ENCODE results near the gene MAX. TPM values are rescaled to one million over a fixed set of nuclear protein-coding genes. Genes with fewer than 3 reads are reported as not detected.
A peak's percentile ranks its signal among the peaks of the same experiment; 100 is the strongest.

Gene MAX
- total and polyA plus RNA-seq, 9 of the 15 experiments (the other 6 are each of a cell fraction or from before 2014, with no cell fraction given): 15.4 to 96.5 (median 51.6) TPM

DNA sequence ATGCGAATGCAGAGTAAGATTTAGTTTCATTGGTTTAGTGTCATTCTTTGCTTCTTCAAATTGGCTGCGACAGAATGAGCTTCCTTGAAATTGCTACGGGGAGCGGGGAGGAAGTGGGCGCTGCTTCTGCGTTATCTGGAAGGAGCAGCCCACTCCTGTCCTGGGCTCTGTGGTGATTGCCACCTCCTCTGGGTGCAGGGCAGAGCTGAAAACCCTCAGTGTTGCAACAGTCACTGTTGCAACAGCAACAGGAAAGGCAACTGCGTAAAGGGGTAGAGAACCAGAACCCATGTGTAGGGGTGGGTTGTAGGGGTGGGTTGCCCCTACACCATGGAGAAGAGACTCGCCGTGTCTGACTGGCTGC is 57.7 kb downstream of the MAX start (continued):
- TF ChIP-seq FOXA1 (IDR thresholded peaks at IDR 0.05; ENCODE audit: borderline replicate concordance): no peak
- peak; percentile 74; the same call in 1 of the 2 replicates for TF ChIP-seq CREM (IDR thresholded peaks at IDR 0.05; ENCODE audit: low read depth)
- peak; percentile 41; the same call in 1 of the 2 replicates for TF ChIP-seq ZBTB7A (IDR thresholded peaks at IDR 0.05; ENCODE audit: borderline replicate concordance, control insufficient read depth, low read depth, low read length)
- peak; percentile 26 for TF ChIP-seq CCNT2 (IDR thresholded peaks at IDR 0.05; ENCODE audit: borderline replicate concordance, extremely low read depth, insufficient read length, low read depth, low read length)
- TF ChIP-seq ZNF766 (CRISPR knock-in tag; conservative IDR thresholded peaks at IDR 0.05): peak; percentile 78
- no peak for TF ChIP-seq RBM39 (optimal IDR thresholded peaks at IDR 0.05; ENCODE audit: low read depth, low read length)
- no peak for TF ChIP-seq CBX5 (IDR thresholded peaks at IDR 0.05; ENCODE audit: borderline replicate concordance, low read depth)
- peak; percentile 61 for TF ChIP-seq LEF1 (IDR thresholded peaks at IDR 0.05)
- TF ChIP-seq, protein P1, sequence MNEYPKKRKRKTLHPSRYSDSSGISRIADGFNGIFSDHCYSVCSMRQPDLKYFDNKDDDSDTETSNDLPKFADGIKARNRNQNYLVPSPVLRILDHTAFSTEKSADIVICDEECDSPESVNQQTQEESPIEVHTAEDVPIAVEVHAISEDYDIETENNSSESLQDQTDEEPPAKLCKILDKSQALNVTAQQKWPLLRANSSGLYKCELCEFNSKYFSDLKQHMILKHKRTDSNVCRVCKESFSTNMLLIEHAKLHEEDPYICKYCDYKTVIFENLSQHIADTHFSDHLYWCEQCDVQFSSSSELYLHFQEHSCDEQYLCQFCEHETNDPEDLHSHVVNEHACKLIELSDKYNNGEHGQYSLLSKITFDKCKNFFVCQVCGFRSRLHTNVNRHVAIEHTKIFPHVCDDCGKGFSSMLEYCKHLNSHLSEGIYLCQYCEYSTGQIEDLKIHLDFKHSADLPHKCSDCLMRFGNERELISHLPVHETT (CRISPR knock-in tag; conservative IDR thresholded peaks at IDR 0.05 in 1 of 2, IDR thresholded peaks at IDR 0.05 in 1 of 2): peak in 1 of 2 experiments; percentile 41; a peak in 1 of 4 replicates
- no peak for TF ChIP-seq SIN3B (IDR thresholded peaks at IDR 0.05; ENCODE audit: low read depth)
- TF ChIP-seq ZBTB17 (CRISPR knock-in tag; IDR thresholded peaks at IDR 0.05): 0 out of 2 replicates have a peak, but pooled peaks have one; percentile 26
- TF ChIP-seq TRIM28 (IDR thresholded peaks at IDR 0.05): no peak
- no peak for TF ChIP-seq ASH1L (IDR thresholded peaks at IDR 0.05; ENCODE audit: borderline replicate concordance, low read depth, partially characterized antibody)
- no peak for TF ChIP-seq ZNF707 (CRISPR knock-in tag; conservative IDR thresholded peaks at IDR 0.05)
- no peak for TF ChIP-seq L3MBTL2 (IDR thresholded peaks at IDR 0.05)
- no peak for TF ChIP-seq FOSL1 (tag; conservative IDR thresholded peaks at IDR 0.05)
- no peak for TF ChIP-seq RBBP5 (IDR thresholded peaks at IDR 0.05; ENCODE audit: borderline replicate concordance, insufficient read depth, low read length, poor library complexity, severe bottlenecking)
- TF ChIP-seq JUND (IDR thresholded peaks at IDR 0.05; ENCODE audit: borderline replicate concordance, low read depth, low read length): peak; percentile 43
- peak; percentile 24; the same call in 1 of the 3 replicates for TF ChIP-seq JUND (tag; IDR thresholded peaks at IDR 0.05; ENCODE audit: borderline replicate concordance, low read depth, low read length)
- TF ChIP-seq, protein P2, sequence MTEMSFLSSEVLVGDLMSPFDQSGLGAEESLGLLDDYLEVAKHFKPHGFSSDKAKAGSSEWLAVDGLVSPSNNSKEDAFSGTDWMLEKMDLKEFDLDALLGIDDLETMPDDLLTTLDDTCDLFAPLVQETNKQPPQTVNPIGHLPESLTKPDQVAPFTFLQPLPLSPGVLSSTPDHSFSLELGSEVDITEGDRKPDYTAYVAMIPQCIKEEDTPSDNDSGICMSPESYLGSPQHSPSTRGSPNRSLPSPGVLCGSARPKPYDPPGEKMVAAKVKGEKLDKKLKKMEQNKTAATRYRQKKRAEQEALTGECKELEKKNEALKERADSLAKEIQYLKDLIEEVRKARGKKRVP (CRISPR knock-in tag; IDR thresholded peaks at IDR 0.05): peak; percentile 77; the same call in 1 of the 2 replicates
- TF ChIP-seq, protein P3, sequence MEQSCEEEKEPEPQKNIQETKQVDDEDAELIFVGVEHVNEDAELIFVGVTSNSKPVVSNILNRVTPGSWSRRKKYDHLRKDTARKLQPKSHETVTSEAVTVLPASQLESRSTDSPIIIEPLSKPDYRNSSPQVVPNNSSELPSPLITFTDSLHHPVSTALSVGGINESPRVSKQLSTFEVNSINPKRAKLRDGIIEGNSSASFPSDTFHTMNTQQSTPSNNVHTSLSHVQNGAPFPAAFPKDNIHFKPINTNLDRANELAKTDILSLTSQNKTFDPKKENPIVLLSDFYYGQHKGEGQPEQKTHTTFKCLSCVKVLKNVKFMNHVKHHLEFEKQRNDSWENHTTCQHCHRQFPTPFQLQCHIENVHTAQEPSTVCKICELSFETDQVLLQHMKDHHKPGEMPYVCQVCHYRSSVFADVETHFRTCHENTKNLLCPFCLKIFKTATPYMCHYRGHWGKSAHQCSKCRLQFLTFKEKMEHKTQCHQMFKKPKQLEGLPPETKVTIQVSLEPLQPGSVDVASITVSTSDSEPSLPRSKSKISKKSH (CRISPR knock-in tag; IDR thresholded peaks at IDR 0.05): no peak
- no peak for TF ChIP-seq PCBP2 (IDR thresholded peaks at IDR 0.05; ENCODE audit: low read depth, low read length, poor library complexity, severe bottlenecking)
- TF ChIP-seq EP400 (IDR thresholded peaks at IDR 0.05): 0 out of 2 replicates have a peak, but pooled peaks have one; percentile 9
- TF ChIP-seq, protein P4, sequence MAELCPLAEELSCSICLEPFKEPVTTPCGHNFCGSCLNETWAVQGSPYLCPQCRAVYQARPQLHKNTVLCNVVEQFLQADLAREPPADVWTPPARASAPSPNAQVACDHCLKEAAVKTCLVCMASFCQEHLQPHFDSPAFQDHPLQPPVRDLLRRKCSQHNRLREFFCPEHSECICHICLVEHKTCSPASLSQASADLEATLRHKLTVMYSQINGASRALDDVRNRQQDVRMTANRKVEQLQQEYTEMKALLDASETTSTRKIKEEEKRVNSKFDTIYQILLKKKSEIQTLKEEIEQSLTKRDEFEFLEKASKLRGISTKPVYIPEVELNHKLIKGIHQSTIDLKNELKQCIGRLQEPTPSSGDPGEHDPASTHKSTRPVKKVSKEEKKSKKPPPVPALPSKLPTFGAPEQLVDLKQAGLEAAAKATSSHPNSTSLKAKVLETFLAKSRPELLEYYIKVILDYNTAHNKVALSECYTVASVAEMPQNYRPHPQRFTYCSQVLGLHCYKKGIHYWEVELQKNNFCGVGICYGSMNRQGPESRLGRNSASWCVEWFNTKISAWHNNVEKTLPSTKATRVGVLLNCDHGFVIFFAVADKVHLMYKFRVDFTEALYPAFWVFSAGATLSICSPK (IDR thresholded peaks at IDR 0.05; ENCODE audit: borderline replicate concordance): no peak

Measured in K562 (cell line).